ENCODE data around the gene MRFAP1.
"Not testable (repeated sequence)": the region's sequence is repeated elsewhere in the genome, so short reads cannot be mapped to it uniquely, and the experiment has no call there.

MRFAP1 gene

DNA sequence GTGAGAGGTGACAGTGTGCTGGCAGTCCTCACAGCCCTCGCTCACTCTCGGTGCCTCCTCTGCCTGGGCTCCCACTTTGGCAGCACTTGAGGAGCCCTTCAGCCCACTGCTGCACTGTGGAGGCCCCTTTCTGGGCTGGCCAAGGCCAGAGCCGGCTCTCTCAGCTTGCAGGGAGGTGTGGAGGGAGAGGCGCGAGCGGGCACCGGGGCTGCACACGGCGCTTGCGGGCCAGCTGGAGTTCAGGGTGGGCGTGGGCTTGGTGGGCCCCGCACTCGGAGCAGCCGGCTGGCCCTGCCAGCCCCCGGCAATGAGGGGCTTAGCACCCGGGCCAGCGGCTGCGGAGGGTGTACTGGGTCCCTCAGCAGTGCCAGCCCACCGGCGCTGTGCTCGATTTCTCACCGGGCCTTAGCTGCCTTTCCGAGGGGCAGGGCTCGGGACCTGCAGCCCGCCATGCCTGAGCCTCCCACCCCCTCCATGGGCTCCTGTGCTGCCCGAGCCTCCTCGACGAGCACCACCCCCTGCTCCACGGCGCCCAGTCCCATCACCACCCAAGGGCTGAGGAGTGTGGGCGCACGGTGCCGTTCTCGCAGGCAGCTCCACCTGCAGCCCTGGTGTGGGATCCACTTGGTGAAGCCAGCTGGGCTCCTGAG lies 32.2 kb downstream of the MRFAP1 start:
- DNase-seq = not testable (repeated sequence)

DNA sequence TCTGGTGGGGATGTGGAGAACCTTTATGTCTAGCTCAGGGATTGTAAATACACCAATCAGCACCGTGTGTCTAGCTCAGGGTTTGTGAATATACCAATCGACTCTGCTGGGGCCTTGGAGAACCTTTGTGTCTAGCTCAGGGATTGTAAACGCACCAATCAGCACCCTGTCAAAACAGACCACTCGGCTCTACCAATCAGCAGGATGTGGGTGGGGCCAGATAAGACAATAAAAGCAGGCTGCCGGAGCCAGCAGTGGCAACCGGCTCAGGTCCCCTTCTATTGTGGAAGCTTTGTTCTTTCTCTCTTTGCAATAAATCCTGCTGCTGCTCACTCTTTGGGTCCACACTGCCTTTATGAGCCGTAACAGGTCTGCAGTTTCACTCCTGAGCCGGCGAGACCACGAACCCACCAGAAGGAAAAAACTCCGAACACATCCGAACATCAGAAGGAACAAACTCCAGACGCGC lies 32.7 kb downstream of the MRFAP1 start:
- DNase-seq = peak; percentile 37

DNA sequence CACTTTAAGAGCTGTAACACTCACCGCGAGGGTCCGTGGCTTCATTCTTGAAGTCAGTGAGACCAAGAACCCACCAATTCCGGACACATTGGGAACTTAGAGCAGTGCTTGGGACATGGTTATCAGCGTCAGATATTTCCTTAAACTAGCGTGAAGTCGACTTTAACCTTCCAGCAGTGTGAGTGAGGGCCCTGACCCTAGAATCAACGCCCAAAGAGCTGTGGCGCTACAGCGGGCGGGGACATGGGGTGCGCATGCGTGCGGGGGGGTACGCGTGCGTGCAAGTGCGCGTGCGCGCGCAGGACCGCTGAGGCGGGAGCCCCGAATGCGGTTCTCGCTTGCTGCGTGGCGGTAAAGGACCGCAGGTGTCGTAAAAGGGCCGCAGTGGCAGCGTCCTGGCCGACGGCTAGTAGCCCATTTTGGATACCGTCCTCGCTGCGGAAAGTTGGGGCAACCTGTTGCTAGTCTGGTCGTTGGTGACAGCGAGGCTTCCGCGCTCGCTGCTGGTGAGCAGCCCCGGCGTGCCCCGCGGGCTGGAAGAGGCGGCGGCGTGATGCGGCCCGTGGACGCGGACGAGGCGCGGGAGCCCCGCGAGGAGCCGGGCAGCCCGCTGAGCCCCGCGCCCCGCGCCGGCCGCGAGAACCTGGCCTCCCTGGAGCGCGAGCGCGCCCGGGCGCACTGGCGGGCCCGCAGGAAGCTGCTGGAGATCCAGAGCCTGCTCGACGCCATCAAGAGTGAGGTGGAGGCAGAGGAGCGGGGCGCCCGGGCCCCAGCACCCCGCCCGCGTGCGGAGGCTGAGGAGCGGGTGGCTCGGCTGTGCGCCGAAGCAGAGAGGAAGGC lies 33.4 kb downstream of the MRFAP1 start:
- peak; percentile 94 for DNase-seq

DNA sequence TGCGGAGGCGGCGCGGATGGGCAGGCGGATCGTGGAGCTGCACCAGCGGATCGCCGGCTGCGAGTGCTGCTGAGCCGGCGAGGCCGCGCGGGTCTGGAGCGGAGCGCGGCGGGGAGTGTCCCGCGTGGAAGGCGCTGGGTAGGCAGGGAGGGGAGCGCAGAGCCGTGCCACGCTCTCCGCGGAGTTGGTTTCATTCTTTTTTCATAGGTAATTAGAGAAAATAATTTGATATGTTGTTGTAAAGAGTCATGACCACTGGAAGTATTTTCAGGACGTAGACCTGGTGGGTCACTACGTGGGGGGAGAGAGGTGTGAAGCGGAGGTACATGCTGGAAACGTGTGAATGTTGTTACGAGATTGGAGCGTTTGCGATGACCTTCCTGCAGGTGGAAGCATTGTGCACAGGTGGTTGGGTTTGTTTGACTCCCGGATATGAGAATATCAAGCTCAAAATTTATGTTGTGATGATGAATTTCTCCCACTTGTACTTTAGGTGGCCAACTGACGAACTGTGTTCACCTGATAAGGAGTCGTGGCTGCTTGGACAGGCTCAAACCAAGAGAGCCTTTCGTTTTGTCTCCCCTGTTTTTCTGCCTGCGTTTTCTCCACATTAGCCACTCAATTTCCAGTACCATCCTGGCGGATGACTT lies 34.1 kb downstream of the MRFAP1 start:
- DNase-seq = peak; percentile 76

DNA sequence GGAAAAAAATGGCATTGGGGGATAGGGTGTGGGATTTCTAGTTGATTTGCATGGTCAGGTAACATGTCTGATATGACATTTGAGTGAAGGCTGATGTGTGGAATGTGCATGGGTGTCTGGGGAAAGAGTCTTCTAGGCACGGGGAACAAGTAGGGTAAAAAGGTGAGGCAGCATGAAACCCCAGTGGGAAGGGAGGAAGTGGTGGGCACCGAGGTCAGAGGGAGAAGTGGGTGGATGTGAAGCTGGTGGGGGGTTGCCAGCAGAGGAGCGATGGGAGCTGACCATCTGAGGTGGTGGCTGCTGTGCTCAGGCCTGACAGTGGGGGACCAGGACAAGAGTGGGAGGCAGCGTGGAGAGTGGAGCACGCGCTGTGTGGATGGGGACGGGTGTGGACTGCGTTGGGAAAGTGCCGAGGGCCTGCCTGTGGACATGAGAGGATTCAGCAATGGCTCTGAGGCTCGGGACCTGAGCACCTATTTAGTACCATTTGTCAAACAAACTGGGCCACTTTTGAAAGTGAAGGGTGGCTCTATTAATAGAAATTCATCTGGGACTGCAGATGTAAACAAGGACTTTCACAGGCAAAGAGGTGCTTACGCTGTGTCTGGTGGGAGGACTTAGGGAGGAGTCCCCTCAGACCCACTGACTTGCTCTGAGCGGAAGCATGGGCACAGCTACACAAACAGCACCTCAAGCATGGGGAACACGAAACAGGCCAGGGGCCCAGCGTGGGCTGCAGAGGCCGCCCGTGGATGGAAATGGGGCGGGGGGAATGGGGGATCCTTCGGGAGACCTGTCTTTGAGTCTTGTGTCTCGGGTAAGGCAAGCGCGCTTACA lies 36.5 kb downstream of the MRFAP1 start:
- no peak for DNase-seq

DNA sequence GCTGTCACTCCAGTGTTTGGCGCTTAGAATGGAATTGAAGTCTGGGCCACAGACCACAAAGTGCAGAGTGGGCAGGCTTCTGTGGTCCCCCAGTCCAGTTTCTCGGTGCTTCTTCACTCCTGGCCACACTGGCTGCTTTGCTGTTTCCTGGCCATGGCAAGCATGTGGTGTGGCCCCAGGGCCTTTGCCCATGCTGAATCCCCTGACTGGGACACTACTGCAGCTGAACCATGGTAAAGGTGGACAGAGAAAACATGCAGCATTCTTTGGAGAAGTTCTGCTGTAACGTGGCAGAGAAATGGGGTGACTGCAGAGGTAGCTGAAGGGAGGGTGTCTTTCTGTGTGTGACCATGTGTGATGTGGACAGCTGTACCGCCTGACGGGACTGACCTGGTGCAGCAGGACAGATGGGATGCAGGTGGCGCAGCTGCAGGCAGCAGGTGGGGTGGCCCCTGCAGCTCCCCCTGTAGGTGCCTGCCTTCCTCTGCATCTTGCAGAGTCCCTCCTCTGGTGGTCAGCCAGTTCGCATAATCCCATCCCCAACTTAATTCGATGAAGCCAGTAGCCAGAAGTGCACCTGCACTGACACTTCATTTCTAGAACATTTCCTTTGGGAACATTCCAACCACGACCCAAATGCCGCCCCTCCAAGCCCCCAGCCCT lies 40.0 kb downstream of the MRFAP1 start:
- DNase-seq = no peak

DNA sequence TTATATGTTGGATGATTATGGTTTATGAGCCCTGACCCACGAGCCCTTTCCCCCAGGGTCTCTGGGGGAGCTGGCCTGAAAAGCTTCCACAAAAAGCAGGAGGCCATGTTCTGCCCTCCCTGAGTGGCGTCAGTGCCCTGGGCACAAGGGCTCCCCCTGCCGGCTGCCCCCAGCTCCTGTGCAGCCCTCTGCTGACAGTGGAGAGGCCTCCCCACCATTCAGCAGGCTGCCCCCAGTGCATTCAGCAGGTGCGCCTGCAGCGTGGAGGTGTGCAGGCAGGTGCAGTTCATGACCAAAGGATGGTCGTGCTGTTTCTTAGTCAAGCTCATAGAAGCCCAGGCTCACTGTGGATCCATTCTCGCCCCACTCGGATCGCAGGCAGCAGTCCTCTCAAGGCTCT lies 40.7 kb downstream of the MRFAP1 start:
- no peak for DNase-seq

DNA sequence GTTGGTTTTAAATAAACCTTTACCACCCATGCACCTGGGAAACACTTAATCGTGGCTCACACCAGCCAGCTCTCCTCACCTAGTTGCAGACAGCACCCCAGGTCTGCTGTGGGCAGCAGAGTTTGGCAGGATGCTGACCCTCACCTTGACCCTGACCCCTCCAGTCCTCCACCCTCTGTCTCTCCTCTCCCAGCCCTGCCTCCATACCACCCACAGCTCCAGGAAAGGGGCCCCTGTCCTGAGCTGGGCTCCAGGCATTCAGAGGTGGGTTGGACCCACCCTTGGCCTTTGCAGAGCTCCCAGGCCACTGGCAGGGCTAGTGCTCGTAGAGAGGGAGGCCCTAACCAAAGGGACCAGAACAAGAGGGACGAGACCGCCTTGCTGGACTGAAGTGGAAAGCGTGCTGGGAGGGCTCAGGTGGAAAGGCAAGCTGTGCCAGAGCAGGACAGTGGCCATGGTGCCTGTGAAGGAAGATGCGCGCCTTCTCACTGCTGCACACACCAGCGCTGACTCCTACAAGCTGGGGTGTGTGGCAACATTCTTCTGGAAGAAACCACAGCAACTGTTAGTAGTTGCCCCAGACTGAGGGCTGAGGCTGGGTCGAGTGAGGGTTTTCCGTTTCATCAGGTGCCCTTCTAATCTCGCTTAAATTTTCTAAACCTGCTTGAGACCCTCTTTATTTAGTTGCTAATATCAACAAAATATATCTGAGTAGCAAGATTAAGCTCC lies 42.5 kb downstream of the MRFAP1 start:
- DNase-seq = no peak

DNA sequence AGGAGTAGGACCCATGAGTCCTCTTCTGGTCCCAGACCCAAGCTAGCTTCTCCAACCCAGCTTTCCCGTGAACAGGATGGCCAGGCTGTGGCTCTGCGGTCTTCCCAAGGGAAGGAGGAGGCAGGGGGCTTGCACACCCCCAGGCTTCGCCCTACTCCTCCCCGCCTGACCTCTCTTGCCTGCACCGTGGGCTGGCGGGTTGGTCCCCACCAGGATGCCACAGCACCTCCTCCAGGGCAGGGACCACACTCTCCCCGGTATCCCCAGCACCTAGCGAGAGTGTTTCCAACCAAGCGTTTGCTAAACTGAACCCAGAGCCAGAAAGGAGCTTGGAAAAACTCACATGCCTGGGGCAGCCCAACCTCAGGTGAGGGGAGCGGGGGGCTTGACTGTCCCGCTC lies 44.2 kb downstream of the MRFAP1 start:
- no peak for DNase-seq

DNA sequence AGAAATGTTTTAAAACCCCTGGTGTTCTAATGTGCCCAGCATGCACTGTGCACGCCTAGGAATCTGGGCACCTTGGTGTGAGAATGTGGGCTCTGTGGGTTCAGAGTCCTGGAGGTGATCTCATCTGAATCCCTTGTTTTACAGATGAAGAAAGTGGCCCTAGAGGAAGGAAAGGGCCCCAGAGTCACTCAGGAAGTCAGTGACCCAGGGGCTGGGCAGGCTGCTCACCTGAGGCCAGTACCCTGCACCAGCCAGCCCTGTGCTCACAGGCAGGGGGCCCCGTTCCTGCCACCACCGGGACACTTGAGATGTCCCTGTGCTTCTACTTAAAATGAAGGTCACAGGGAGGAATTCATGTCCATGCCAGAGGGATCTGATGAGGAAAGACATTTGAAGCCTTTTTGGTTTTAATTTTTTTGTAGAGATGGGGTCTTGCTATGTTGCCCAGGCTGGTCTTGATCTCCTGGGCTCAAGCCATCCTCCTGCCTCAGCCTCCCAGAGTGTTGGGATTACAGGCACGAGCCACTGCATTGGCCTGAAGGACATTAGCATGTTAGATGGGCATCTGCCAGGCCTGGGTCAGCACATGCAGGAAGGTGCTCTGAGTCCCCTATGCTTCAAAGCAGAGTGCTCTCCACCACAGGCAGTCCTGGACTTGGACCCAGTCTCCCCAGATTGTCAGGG lies 45.8 kb downstream of the MRFAP1 start:
- DNase-seq = no peak

DNA sequence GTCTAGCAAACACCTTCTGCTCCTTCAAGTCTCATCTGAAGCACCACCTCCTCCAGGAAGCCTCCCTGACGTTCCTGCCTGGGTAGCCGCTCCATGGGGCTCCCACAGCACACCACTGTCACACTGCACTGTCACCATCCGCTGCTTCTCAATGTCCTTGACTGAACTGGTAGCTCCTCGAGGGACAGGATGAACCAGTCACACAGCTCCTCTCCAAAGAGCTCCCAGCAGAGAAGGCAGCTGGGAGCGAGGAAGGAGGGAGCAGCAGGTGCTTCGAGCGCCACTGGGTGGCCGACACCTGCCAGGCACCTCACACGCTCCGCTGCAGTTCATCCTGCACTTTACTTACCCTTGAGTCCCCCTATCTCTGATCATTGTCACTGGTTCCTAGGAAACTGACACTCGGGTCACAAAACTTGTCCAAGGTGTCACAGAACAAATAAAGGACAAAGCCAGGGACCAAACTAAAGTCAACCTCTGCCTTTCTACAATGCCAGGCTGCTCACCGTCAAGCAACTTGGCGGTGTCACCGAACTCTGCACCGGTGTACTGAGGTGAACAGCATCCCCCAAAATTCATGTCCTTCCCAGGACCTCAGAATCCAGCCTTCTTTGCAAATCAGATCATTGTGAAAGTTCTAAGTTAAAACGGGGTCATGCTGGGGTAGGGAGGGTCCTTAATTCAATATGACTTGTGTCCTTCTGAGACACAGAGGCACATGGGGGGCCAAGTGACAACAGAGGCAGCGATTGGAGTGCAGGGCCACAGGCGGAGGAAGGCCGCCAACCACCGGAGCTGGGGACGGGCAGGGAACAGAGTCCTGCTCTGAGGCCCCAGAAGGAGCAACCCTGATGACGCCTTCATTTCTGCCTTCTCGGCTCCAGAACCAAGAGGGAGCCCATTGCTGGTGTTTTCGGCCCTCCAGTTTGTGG lies 47.7 kb downstream of the MRFAP1 start:
- DNase-seq = no peak

DNA sequence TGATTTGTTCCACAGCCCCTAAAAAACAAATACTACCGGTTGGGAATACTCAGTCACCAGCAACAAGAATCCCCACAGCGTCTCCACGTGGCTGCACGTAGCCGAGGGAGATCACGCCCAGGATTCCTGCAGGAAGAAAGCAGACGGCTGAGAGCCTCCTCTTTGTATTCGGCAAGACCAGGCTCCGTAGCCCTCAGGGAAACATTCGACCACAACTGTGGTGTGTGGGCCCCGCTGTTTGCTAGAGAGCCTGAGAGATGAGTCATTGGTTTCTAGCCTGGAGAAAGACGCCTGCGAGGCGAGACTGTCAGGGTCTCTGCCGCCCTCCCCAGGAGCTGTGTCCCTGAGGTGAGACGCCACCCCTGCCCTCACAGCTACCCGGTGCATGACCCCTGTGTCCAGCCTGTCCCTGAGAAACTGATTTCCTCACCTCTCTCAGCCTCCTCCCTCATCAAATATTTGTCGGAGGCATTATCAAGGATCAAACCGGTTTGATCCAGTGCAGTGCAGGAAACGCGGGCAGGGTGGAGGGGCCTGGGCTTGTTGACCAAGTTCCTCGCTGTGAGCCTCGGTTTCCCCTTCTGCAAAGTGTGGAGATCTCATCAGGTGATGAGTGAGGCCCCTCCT lies 48.5 kb downstream of the MRFAP1 start:
- DNase-seq = peak; percentile 81

DNA sequence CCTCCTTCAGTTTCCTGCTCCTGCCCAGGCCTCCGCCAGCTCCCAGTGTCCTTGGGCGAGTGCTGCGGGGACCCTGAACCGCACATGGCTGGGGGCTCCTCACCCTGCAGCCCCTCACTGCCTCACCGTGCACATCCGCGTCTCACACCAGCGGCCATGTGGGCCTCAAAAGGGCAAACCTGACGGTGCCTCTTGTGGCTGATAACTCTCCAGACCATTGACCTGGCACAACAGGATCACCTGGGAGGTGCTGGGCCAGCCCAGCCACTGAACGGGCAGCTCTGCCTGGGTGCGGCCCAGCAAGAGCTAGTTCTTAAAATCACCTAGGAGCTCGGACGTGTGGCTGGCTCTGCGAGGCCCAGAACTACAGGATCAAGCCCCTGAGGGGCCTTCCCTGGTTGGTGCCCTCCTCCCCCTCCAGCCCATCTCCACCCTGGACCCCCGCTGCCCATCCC lies 49.0 kb downstream of the MRFAP1 start:
- no peak for DNase-seq

All from CD4-positive, alpha-beta T cell treated with Interleukin-6 for 4 hours (primary cell).